AG04450 (cell line): ENCODE data around the gene EPAS1. TPM values are rescaled to one million over a fixed set of nuclear protein-coding genes. Genes with fewer than 3 reads are reported as not detected.

Experiments used
- CTCF ChIA-PET: fragments of 300-600, 350-600 bp; formaldehyde crosslinking; extraction: SDS; loops from one replicate; lab custom pipeline; 2022; ENCODE audit warnings: antibody characterized with exemption, inconsistent platforms; lab: Charles Lee
- POLR2A ChIA-PET: fragments of 350-600 bp; formaldehyde crosslinking; extraction: SDS; loops from one replicate; lab custom pipeline; 2021; ENCODE audit warnings: antibody characterized with exemption, inconsistent platforms; lab: Yijun Ruan, JAX
- DNase-seq: peaks from one replicate; pipeline ENCODE4 v3.0.0-alpha.2; 2011; ENCODE audit warnings: low read depth, low spot score
- H3K27ac ChIP-seq: one replicate; pipeline ENCODE4 v1.5.1; 2012; ENCODE audit warnings: low read depth, low read length, control low read depth
- H3K27me3 ChIP-seq: one replicate; pipeline ENCODE4 v1.6.0; 2012; ENCODE audit warnings: low read length; ENCODE audit not compliant: control insufficient read depth, insufficient read depth
- H3K4me3 ChIP-seq: 2 replicates; pipeline ENCODE4 v1.5.1; 2011; ENCODE audit warnings: mild to moderate bottlenecking, low read depth, low read length, control low read depth
- H3K9me3 ChIP-seq: 2 replicates; pipeline ENCODE4 v1.5.1; 2012; ENCODE audit warnings: low read length; ENCODE audit not compliant: control insufficient read depth, insufficient read depth
- polyA plus RNA-seq: library from polyadenylated mRNA; depleted of rRNA; stranded (reverse); fragments of >200 nt; gene quantifications from 2 replicates; pipeline ENCODE4 v1.2.3, GENCODE V29; 2011
- TF ChIP-seq, protein P1 (sequence below): IDR thresholded peaks from 2 replicates; pipeline ENCODE4 v1.5.1; 2011; ENCODE audit warnings: low read depth, low read length, control low read depth, inconsistent platforms

EPAS1 gene
- polyA plus RNA-seq, 1 experiment = 506 TPM

DNA sequence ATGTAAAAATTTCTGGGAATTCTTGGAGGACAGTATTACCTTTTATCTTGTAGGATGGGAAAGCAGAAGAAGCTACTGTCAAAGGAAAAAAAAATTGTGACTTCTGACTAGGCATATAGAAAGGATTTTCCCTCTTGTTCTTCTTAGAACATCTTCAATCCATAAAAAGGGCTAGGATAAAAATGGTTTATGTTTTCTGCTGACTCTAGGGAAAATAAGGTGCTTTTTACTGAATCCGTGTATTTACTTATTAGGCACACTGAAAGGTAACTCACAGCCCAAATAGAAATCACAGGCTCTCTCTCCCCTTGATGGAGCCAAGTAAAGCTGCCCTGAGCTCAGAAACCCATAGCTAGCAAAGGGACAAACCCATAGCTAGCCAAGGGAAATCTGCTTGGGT lies 74.6 kb downstream of the EPAS1 start:
- CTCF ChIA-PET = interaction anchor here (0.8 to 1.0 kb wide), 3 partner anchors 309 to 378 kb away, joined by 3 read pairs; no protein-coding TSS in a partner anchor
- DNase-seq = no peak
- H3K9me3 ChIP-seq = no peaks in the 10 kb centered on the region
- POLR2A ChIA-PET = no interaction called here
- TF ChIP-seq, protein P1, sequence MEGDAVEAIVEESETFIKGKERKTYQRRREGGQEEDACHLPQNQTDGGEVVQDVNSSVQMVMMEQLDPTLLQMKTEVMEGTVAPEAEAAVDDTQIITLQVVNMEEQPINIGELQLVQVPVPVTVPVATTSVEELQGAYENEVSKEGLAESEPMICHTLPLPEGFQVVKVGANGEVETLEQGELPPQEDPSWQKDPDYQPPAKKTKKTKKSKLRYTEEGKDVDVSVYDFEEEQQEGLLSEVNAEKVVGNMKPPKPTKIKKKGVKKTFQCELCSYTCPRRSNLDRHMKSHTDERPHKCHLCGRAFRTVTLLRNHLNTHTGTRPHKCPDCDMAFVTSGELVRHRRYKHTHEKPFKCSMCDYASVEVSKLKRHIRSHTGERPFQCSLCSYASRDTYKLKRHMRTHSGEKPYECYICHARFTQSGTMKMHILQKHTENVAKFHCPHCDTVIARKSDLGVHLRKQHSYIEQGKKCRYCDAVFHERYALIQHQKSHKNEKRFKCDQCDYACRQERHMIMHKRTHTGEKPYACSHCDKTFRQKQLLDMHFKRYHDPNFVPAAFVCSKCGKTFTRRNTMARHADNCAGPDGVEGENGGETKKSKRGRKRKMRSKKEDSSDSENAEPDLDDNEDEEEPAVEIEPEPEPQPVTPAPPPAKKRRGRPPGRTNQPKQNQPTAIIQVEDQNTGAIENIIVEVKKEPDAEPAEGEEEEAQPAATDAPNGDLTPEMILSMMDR = no peak
- no peak overlapping the region for H3K4me3 ChIP-seq
- no peak overlapping the region for H3K27ac ChIP-seq
- H3K27me3 ChIP-seq = no peaks in the 10 kb centered on the region

DNA sequence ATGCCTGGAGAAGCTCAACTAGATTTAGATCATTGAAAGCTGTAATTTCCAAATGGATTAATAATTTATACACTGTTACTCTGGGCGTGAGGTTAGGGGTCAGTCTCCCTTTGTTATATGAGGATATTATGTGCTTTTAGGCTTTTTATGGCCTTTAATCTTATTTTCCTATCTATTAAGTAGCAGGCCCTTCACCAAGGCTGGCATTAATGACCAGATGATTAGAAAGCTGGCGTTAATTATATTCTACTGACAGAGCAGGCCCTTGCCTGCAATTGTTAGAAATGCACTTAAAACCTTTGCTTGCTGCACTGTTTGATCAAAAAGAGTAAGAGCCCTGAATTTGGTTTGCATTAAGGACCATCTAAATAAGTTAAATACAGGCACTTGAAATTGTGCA lies 75.3 kb downstream of the EPAS1 start:
- H3K27me3 ChIP-seq = no peaks in the 10 kb centered on the region
- H3K27ac ChIP-seq = no peak overlapping the region
- TF ChIP-seq, protein P1 = no peak
- ChIA-PET CTCF (interaction anchor here (0.5 to 0.8 kb wide), 2 partner anchors 75 to 379 kb away, joined by 3 to 8 read pairs; partner anchors contain the start of gene EPAS1), POLR2A (interaction anchor here (0.9 kb wide), 1 partner anchor 75 kb away, joined by 4 read pairs; the partner anchor contains the start of gene EPAS1)
- no peaks in the 10 kb centered on the region for H3K9me3 ChIP-seq
- no peak overlapping the region for H3K4me3 ChIP-seq
- DNase-seq = no peak

- CTCF ChIA-PET = interaction anchor here (0.5 kb wide), 1 partner anchor 76 kb away, joined by 8 read pairs; the partner anchor contains the start of gene EPAS1
- POLR2A ChIA-PET = interaction anchor here (0.9 kb wide), 1 partner anchor 76 kb away, joined by 4 read pairs; the partner anchor contains the start of gene EPAS1
- no peak overlapping the region for H3K4me3 ChIP-seq
- DNase-seq = no peak
- TF ChIP-seq, protein P1 = no peak
- H3K27ac ChIP-seq = no peak overlapping the region
- no peaks in the 10 kb centered on the region for H3K9me3 ChIP-seq
- no peaks in the 10 kb centered on the region for H3K27me3 ChIP-seq
Observed at GRCh38 chr2:46373238-46373637, 76.0 kb downstream of the EPAS1 start.

DNA sequence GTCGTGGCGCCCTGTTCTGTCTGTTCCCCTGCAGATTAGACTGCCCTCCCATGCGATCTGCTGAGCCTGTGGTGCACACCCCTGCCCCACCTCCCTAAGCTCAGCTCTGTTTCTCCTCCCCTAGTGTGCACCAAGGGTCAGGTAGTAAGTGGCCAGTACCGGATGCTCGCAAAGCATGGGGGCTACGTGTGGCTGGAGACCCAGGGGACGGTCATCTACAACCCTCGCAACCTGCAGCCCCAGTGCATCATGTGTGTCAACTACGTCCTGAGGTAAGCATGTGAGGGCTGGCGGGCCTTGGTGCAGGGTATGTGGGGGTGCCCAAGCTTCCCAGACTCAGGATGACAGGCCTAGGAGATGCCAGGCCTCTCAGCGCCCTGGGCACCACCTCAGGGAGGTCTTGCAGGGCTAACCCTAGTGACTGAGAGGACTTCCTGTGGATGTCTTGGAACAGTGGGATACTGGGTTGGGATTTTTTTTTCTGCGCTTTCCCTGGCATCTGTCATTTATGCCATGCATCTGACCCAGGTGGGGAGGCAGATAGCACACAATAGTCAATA lies 78.4 kb downstream of the EPAS1 start:
- TF ChIP-seq, protein P1 = no peak
- Histone ChIP-seq H3K9me3 (no peaks in the 10 kb centered on the region), H3K4me3 (no peak overlapping the region), H3K27me3 (no peaks in the 10 kb centered on the region), H3K27ac (no peak overlapping the region)
- DNase-seq = no peak
- ChIA-PET POLR2A (no interaction called here), CTCF (interaction anchor here (0.6 kb wide), 2 partner anchors 85 to 383 kb away, joined by 3 read pairs; no protein-coding TSS in a partner anchor)

GRCh38 chr2:46376586-46376985 lies 79.4 kb downstream of the EPAS1 start:
- TF ChIP-seq, protein P1 = no peak
- ChIA-PET POLR2A (no interaction called here), CTCF (interaction anchor here (0.6 kb wide), 1 partner anchor 84 kb away, joined by 3 read pairs; no protein-coding TSS in a partner anchor)
- Histone ChIP-seq H3K27me3 (no peaks in the 10 kb centered on the region), H3K4me3 (no peak overlapping the region), H3K27ac (no peak overlapping the region), H3K9me3 (no peaks in the 10 kb centered on the region)
- DNase-seq = no peak
